Choroid plexus epithelial cell (primary cell): ENCODE measurements around the gene CRTC1.

Source experiments
- DNase-seq: peaks from one replicate; pipeline ENCODE4 v3.0.0-alpha.2; 2010; ENCODE audit warnings: low read depth
- H3K4me3 ChIP-seq: 2 replicates; pipeline ENCODE4 v1.5.1; 2011; ENCODE audit warnings: low read depth, mild to moderate bottlenecking, control low read depth, low read length, moderate library complexity
- TF ChIP-seq, protein P1 (sequence below): conservative IDR thresholded peaks from 2 replicates; pipeline ENCODE4 v1.5.1; 2011; ENCODE audit warnings: low read depth, mild to moderate bottlenecking, control low read depth, inconsistent platforms, low read length, moderate library complexity

CRTC1 gene

DNA sequence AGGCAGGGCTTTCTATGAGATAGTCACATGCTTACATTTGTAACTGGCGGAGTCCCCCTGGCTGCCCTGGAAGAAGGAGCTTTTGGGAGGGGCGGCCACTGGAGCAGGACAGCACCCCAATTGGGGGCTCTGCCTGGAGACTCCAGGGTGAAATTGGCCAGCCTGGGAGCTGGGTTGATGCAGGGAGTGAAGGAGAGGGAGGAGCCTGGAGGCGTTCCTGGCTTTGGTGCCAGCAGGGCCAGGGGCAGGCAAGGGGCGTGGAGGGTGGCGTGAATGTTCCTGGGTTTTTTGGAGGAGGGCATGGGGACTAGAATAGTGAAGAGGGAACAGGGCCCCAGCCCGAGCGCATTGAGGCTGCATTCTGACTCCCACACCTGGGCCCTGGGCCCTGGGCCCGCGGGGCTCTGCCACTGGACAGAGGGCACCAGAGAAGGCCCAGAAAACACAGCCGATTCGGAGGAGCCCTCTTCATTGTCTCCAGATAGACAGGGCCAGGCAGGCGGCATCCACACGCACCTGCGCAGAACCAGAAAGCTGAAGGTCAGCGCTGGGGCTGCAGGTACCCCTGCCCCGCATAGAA, 78.1 kb downstream of the CRTC1 start:
- no peak overlapping the region for H3K4me3 ChIP-seq
- no peak for DNase-seq
- TF ChIP-seq, protein P1, sequence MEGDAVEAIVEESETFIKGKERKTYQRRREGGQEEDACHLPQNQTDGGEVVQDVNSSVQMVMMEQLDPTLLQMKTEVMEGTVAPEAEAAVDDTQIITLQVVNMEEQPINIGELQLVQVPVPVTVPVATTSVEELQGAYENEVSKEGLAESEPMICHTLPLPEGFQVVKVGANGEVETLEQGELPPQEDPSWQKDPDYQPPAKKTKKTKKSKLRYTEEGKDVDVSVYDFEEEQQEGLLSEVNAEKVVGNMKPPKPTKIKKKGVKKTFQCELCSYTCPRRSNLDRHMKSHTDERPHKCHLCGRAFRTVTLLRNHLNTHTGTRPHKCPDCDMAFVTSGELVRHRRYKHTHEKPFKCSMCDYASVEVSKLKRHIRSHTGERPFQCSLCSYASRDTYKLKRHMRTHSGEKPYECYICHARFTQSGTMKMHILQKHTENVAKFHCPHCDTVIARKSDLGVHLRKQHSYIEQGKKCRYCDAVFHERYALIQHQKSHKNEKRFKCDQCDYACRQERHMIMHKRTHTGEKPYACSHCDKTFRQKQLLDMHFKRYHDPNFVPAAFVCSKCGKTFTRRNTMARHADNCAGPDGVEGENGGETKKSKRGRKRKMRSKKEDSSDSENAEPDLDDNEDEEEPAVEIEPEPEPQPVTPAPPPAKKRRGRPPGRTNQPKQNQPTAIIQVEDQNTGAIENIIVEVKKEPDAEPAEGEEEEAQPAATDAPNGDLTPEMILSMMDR: no peak

DNA sequence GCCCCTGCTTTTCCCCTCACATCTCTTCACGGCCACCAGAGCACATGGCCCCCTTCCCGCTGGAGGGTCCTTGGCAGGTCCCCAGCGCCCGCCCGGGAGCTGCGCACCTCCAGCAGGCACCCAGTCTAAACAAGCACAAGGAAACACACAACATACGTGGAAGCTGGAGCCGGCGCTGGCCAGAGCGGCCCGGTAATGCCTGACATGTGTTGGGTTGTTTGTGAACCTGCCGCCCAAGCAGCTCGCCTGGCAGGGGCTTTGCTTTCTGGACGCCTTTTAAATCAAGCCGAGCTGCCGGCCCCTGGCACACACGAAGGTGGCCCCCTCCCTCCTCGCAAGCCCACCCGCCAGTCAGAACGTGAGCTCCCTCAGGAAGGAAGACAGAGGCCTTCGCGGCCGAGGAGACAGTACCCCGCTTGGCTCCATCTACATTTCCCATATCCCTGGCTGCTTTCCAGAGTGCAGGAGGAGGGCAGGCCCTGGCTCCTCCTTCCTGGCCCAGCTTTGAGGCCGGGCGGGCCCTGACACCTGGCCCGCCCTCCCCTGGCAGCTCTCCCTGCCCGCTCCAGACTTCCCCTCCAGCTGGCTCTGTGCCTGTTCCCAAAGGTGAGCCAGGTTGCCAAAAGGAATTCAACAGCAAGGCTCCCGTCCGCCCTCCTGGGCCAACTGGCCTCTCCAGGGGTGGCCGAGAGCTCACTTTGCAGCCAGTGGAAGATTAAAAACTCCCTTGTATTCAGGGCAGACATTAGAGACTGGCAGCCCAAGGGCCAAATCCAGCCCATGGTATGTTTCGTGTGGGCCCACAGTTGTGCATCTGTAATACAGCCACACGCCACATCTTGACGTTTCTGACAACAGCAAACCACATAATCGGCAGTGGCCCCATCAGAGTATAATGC, 78.9 kb downstream of the CRTC1 start:
- no peak overlapping the region for H3K4me3 ChIP-seq
- peak; percentile 57 for DNase-seq
- TF ChIP-seq, protein P1: no peak

- TF ChIP-seq, protein P1: no peak
- H3K4me3 ChIP-seq: no peak overlapping the region
- no peak for DNase-seq
Observed at GRCh38 chr19:18763674-18764590, 80.5 kb downstream of the CRTC1 start.

GRCh38 chr19:18764591-18765051, 81.1 kb downstream of the CRTC1 start:
- no peak overlapping the region for H3K4me3 ChIP-seq
- DNase-seq: no peak
- TF ChIP-seq, protein P1: no peak

DNA sequence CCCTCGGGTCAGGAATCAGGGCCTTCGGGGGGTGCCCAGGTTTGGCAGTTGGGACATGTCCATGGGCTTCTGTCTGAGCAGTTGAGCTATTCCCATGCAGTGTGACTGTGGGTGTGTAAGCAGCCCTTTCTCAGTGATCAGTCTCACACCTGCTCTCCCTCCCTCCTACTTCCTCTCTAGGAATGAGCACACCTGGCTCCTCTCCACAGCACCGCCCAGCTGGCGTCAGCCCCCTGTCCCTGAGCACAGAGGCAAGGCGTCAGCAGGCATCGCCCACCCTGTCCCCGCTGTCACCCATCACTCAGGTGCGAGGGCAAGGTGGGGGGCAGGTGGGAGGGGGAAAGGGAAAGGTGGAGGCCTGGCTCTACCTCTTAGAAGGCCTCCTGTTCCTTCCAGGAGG, 81.7 kb downstream of the CRTC1 start:
- H3K4me3 ChIP-seq: no peak overlapping the region
- DNase-seq: no peak
- TF ChIP-seq, protein P1: no peak

GRCh38 chr19:18768046-18768771, 84.7 kb downstream of the CRTC1 start:
- TF ChIP-seq, protein P1: no peak
- no peak overlapping the region for H3K4me3 ChIP-seq
- DNase-seq: no peak
